MM.1S (cell line): ENCODE data around the gene MPST.

Experiments used
- DNase-seq: peaks from one replicate; pipeline ENCODE4 v3.0.0-alpha.2; 2015
- H2AFZ ChIP-seq: fragments of 300-600 bp; sonication (generic); 2 replicates; pipeline ENCODE4 v1.6.0; 2016; ENCODE audit warnings: antibody characterized with exemption, low read length
- H3F3A ChIP-seq: fragments of 300-600 bp; sonication (generic); 2 replicates; pipeline ENCODE4 v1.6.1; 2016; ENCODE audit warnings: mild to moderate bottlenecking, antibody characterized with exemption, low read length, moderate library complexity, mixed read lengths; ENCODE audit not compliant: insufficient read depth
- H3K27ac ChIP-seq: fragments of 300-600 bp; sonication (generic); 2 replicates; pipeline ENCODE4 v1.5.1; 2016; ENCODE audit warnings: mild to moderate bottlenecking, low read length
- H3K27me3 ChIP-seq: fragments of 300-600 bp; sonication (generic); replicated peaks from 2 replicates; pipeline ENCODE4 v1.6.0; 2016; ENCODE audit warnings: low read length; ENCODE audit not compliant: insufficient read depth
- H3K36me3 ChIP-seq: fragments of 300-600 bp; sonication (generic); replicated peaks from 2 replicates; pipeline ENCODE4 v1.6.1; 2016; ENCODE audit warnings: mild to moderate bottlenecking, low read length, mixed read lengths; ENCODE audit not compliant: insufficient read depth
- H3K4me1 ChIP-seq: fragments of 300-600 bp; sonication (generic); 2 replicates; pipeline ENCODE4 v1.6.1; 2016; ENCODE audit warnings: low read length, mixed read lengths
- H3K4me2 ChIP-seq: fragments of 300-600 bp; sonication (generic); 2 replicates; pipeline ENCODE4 v1.6.0; 2016; ENCODE audit warnings: low read depth, low read length
- H3K4me3 ChIP-seq: fragments of 300-600 bp; sonication (generic); 2 replicates; pipeline ENCODE4 v1.5.1; 2016; ENCODE audit warnings: low read length, mixed read lengths
- H3K79me2 ChIP-seq: fragments of 300-600 bp; sonication (generic); 2 replicates; pipeline ENCODE4 v1.6.1; 2016; ENCODE audit warnings: mixed run types, low read length, mixed read lengths
- H3K9ac ChIP-seq: fragments of 300-600 bp; sonication (generic); 2 replicates; pipeline ENCODE4 v1.6.1; 2016; ENCODE audit warnings: low read length, mixed read lengths
- H3K9me2 ChIP-seq: fragments of 300-600 bp; sonication (generic); replicated peaks from 2 replicates; pipeline ENCODE4 v1.6.1; 2016; ENCODE audit warnings: mild to moderate bottlenecking, low read length, mixed read lengths; ENCODE audit not compliant: insufficient read depth
- H3K9me3 ChIP-seq: fragments of 300-600 bp; sonication (generic); replicated peaks from 2 replicates; pipeline ENCODE4 v1.6.1; 2016; ENCODE audit warnings: mild to moderate bottlenecking, low read length, mixed read lengths; ENCODE audit not compliant: insufficient read depth
- H4K20me1 ChIP-seq: fragments of 300-600 bp; sonication (generic); 2 replicates; pipeline ENCODE4 v1.6.1; 2016; ENCODE audit warnings: mild to moderate bottlenecking, low read length, moderate library complexity, mixed read lengths; ENCODE audit not compliant: insufficient read depth
- CTCF ChIP-seq: fragments of 300-600 bp; sonication (generic); IDR thresholded peaks from 2 replicates; pipeline ENCODE4 v1.5.1; 2016; ENCODE audit warnings: antibody characterized with exemption, low read length, mixed read lengths
- EZH2 ChIP-seq: fragments of 300-600 bp; sonication (generic); optimal IDR thresholded peaks from 2 replicates; pipeline ENCODE3; 2017; ENCODE audit warnings: low read depth, mild to moderate bottlenecking, antibody characterized with exemption, low read length, mixed read lengths
- EZH2phosphoT487 ChIP-seq: fragments of 300-600 bp; sonication (generic); IDR thresholded peaks from 2 replicates; pipeline ENCODE4 v1.6.1; 2018; ENCODE audit warnings: antibody characterized with exemption, low read length

Gene MPST

GRCh38 chr22:36977401-36977861 is 42.1 kb upstream of the MPST start:
- Histone ChIP-seq H3K9me3 (no peaks in the 10 kb centered on the region), H4K20me1 (no peaks in the 10 kb centered on the region), H3K27me3 (peaks cover 5% of the 10 kb centered on the region), H3K4me1 (0 out of 2 replicates have a peak, but pooled peaks cover 3% of the 10 kb centered on the region), H3K27ac (no peak overlapping the region), H3K9me2 (no peaks in the 10 kb centered on the region), H2AFZ (peak overlapping the region; percentile 89), H3K9ac (peak overlapping the region; percentile 29; the same call in 1 of the 2 replicates), H3F3A (no peaks in the 10 kb centered on the region; the same call in 1 of the 2 replicates), H3K4me3 (peak overlapping the region; percentile 54), H3K36me3 (no peaks in the 10 kb centered on the region), H3K79me2 (no peaks in the 10 kb centered on the region), H3K4me2 (peak overlapping the region; percentile 76)
- peak; percentile 72 for DNase-seq
- TF ChIP-seq EZH2: no peak
- no peak for TF ChIP-seq EZH2phosphoT487
- TF ChIP-seq CTCF: peak; percentile 66

- 0 out of 2 replicates have a peak, but pooled peaks cover 3% of the 10 kb centered on the region for H3K4me1 ChIP-seq
- TF ChIP-seq EZH2 (no peak), CTCF (peak; percentile 89), EZH2phosphoT487 (no peak)
- no peaks in the 10 kb centered on the region; the same call in 1 of the 2 replicates for H3F3A ChIP-seq
- no peak overlapping the region for H3K27ac ChIP-seq
- H3K9me2 ChIP-seq: no peaks in the 10 kb centered on the region
- DNase-seq: peak; percentile 88
- H3K36me3 ChIP-seq: no peaks in the 10 kb centered on the region
- H3K9ac ChIP-seq: peak overlapping the region; percentile 29; the same call in 1 of the 2 replicates
- H2AFZ ChIP-seq: peak overlapping the region; percentile 89
- no peaks in the 10 kb centered on the region for H3K79me2 ChIP-seq
- H3K4me2 ChIP-seq: peak overlapping the region; percentile 76
- H4K20me1 ChIP-seq: no peaks in the 10 kb centered on the region
- no peaks in the 10 kb centered on the region for H3K9me3 ChIP-seq
- peak overlapping the region; percentile 54 for H3K4me3 ChIP-seq
- peaks cover 12% of the 10 kb centered on the region for H3K27me3 ChIP-seq
These were observed 41.4 kb upstream of the MPST start for GRCh38 chr22:36977947-36978660.

GRCh38 chr22:36979016-36979910 is 40.3 kb upstream of the MPST start:
- no peak for DNase-seq
- Histone ChIP-seq H3K27ac (no peak overlapping the region), H3K27me3 (peaks cover 18% of the 10 kb centered on the region), H3K79me2 (no peaks in the 10 kb centered on the region), H3K9ac (no peak overlapping the region), H2AFZ (no peak overlapping the region; the same call in 1 of the 2 replicates), H3K4me3 (no peak overlapping the region), H3K36me3 (no peaks in the 10 kb centered on the region), H3K9me2 (no peaks in the 10 kb centered on the region), H3K4me1 (0 out of 2 replicates have a peak, but pooled peaks cover 3% of the 10 kb centered on the region), H3F3A (no peaks in the 10 kb centered on the region; the same call in 1 of the 2 replicates), H3K9me3 (no peaks in the 10 kb centered on the region), H3K4me2 (no peak overlapping the region), H4K20me1 (no peaks in the 10 kb centered on the region)
- TF ChIP-seq EZH2phosphoT487 (no peak), CTCF (no peak), EZH2 (no peak)
